Neural progenitor cell (in vitro differentiated cells): ENCODE measurements around the gene TF.

Experiments
- CTCF ChIP-seq: fragments of 200-600 bp; sonication (generic); IDR thresholded peaks from 2 replicates; pipeline ENCODE4 v1.5.1; 2017; ENCODE audit warnings: antibody characterized with exemption, mild to moderate bottlenecking
- EZH2 ChIP-seq: fragments of 200-600 bp; sonication (generic); IDR thresholded peaks from 2 replicates; pipeline ENCODE4 v1.6.1; 2017; ENCODE audit warnings: antibody characterized with exemption, mild to moderate bottlenecking, moderate library complexity
- EZH2phosphoT487 ChIP-seq: fragments of 200-600 bp; sonication (generic); IDR thresholded peaks from 2 replicates; pipeline ENCODE4 v1.6.1; 2017; ENCODE audit warnings: antibody characterized with exemption

GRCh38 chr3:133759740-133760305, 13.6 kb downstream of the TF start:
- TF ChIP-seq CTCF (no peak), EZH2 (no peak), EZH2phosphoT487 (no peak)
